Measurements from ENCODE around the gene BSG. TPM values are rescaled to one million over a fixed set of nuclear protein-coding genes. Genes with fewer than 3 reads are reported as not detected.

BSG gene
- total and polyA plus RNA-seq, 2 of the 4 experiments (the other 2 are of a cell fraction) = 130 to 698 TPM

DNA sequence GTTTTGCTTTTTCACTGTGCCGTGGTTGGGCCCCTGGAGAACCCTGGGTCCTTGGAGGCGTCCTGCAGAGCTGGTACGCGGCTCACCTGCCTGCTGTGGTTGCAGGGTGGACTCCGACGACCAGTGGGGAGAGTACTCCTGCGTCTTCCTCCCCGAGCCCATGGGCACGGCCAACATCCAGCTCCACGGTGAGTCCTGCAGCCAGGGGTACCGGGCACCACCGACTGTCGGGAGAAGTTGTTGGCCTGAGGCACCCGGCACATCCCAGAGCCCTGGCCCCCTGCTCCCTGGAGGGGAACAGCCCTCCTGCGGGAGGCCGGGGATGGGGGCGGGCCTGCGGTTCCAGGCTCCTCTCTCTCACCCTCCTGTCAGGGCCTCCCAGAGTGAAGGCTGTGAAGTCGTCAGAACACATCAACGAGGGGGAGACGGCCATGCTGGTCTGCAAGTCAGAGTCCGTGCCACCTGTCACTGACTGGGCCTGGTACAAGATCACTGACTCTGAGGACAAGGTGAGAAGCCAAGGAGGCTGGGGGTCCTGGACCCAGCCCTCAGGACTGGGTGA is 8.0 kb downstream of the BSG start:
- no peak for TF ChIP-seq MAZ (IDR thresholded peaks at IDR 0.05; ENCODE audit: borderline replicate concordance, low read depth, low read length)
- TF ChIP-seq RCOR1 (IDR thresholded peaks at IDR 0.05; ENCODE audit: insufficient replicate concordance, low read length) = no peak
- Histone ChIP-seq H3K23ac (ENCODE audit: low read depth, low read length) (no peak overlapping the region), H3K9me1 (ENCODE audit: insufficient read depth, low read length) (peaks cover 7% of the 10 kb centered on the region; the same call in 1 of the 2 replicates), H3K79me1 (ENCODE audit: low read depth in 1 of 2, low read length in 2 of 2) (peaks cover 0 to 44% of the 10 kb centered on the region in 2 experiments; a peak in 2 of 4 replicates), H3K9ac (ENCODE audit: low read depth, low read length) (no peak overlapping the region), H3K4me1 (ENCODE audit: control insufficient read depth, insufficient read depth, low read length) (peaks cover 11% of the 10 kb centered on the region), H2BK15ac (ENCODE audit: low read depth, low read length) (no peak overlapping the region), H2AK5ac (ENCODE audit: low read depth, low read length) (no peak overlapping the region), H3K14ac (replicated peaks; ENCODE audit: low read depth, low read length) (no peak overlapping the region), H4K91ac (ENCODE audit: insufficient read depth, low read depth, low read length) (no peak overlapping the region), H3K18ac (ENCODE audit: low read depth, low read length) (no peak overlapping the region), H3K9me3 (ENCODE audit: control insufficient read depth, insufficient read depth, low read length) (no peaks in the 10 kb centered on the region), H3K27ac (ENCODE audit: insufficient read depth, low read length) (no peak overlapping the region), H3K56ac (ENCODE audit: extremely low read depth, insufficient read depth, low read length) (no peak overlapping the region), H2BK5ac (ENCODE audit: low read depth, low read length, poor library complexity, severe bottlenecking) (no peak overlapping the region), H2AK9ac (replicated peaks; ENCODE audit: low read depth, low read length, poor library complexity) (no peak overlapping the region), H2AFZ (replicated peaks; ENCODE audit: low read length, poor library complexity) (no peak overlapping the region), H3K36me3 (ENCODE audit: control insufficient read depth, insufficient read depth, low read length) (peaks cover 26% of the 10 kb centered on the region; the same call in 1 of the 2 replicates), H2BK20ac (ENCODE audit: low read depth, low read length) (no peak overlapping the region), H4K5ac (ENCODE audit: low read depth, low read length) (no peak overlapping the region), H3K4ac (ENCODE audit: low read depth, low read length) (no peak overlapping the region), H3K27me3 (ENCODE audit: control insufficient read depth, insufficient read depth, low read length) (no peaks in the 10 kb centered on the region), H4K20me1 (ENCODE audit: insufficient read depth, low read length) (peaks cover 83% of the 10 kb centered on the region), H3K4me3 (ENCODE audit: insufficient read depth, low read depth, low read length) (no peak overlapping the region), H4K8ac (ENCODE audit: low read depth in 2 of 2, low read length in 2 of 2) (no peak overlapping the region), H2BK120ac (ENCODE audit: low read depth, low read length) (no peak overlapping the region), H3K4me2 (ENCODE audit: low read depth, low read length) (no peak overlapping the region)
- ChIA-PET CTCF (no interaction called here), POLR2A (ENCODE audit: unreplicated experiment) (no interaction called here)
- dilution Hi-C loops (cut with HindIII; ENCODE audit: low sequenced_read_pairs, unreplicated experiment) = no loop called here
- no TSS peak for BruUV-seq (replicated peaks)
- in situ Hi-C loops (cut with MboI; ENCODE audit: low sequenced_read_pairs) = no loop called here
- 91% methylated on average over 15 of the region's 22 CpGs; no CpG with 5 or more reads in 1 of the 2 experiments for WGBS, 2 experiments (ENCODE audit: extremely low coverage in 2 of 2, insufficient read length in 1 of 2)
- intact Hi-C loops (cut with micrococcal nuclease) = no loop called here
- DNase-seq (no peak), ATAC-seq (ENCODE audit: low read depth) (no peak)
